ENCODE results near the gene GP2. TPM values are rescaled to one million over a fixed set of nuclear protein-coding genes. Genes with fewer than 3 reads are reported as not detected.

The GP2 gene
- total RNA-seq, 4 donors from 2014 or later = 0.44 TPM; not detected in 3

DNA sequence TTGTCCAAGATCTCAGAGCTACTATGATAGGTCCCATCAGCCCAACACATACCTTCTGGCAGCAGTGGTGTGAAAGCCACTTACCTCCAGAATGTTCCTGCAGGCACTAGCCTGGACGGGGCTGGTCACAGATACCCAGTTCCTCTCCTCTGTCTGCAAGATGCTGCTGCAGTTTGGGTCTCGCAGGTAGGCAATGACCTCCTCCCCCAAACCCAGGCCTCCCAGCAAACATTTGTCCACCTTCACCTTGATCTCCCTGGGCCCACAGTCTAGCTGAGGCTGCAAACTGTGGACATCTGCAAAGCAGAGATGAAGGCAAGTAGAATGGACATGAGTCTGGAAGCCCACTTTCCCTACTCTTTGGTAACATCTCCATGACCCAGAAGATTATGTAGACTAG lies 7.1 kb downstream of the GP2 start:
- H3K4me1 ChIP-seq = no peaks in the 10 kb centered on the region
- H3K4me3 ChIP-seq (replicated peaks in 1 of 3) = no peak overlapping the region
- H3K27me3 ChIP-seq = no peaks in the 10 kb centered on the region
- no peaks in the 10 kb centered on the region for H3K36me3 ChIP-seq
- DNase-seq = no peak
- no peaks in the 10 kb centered on the region for H3K9me3 ChIP-seq
- TF ChIP-seq POLR2A (IDR thresholded peaks at IDR 0.05) = no peak
- TF ChIP-seq, protein P1, sequence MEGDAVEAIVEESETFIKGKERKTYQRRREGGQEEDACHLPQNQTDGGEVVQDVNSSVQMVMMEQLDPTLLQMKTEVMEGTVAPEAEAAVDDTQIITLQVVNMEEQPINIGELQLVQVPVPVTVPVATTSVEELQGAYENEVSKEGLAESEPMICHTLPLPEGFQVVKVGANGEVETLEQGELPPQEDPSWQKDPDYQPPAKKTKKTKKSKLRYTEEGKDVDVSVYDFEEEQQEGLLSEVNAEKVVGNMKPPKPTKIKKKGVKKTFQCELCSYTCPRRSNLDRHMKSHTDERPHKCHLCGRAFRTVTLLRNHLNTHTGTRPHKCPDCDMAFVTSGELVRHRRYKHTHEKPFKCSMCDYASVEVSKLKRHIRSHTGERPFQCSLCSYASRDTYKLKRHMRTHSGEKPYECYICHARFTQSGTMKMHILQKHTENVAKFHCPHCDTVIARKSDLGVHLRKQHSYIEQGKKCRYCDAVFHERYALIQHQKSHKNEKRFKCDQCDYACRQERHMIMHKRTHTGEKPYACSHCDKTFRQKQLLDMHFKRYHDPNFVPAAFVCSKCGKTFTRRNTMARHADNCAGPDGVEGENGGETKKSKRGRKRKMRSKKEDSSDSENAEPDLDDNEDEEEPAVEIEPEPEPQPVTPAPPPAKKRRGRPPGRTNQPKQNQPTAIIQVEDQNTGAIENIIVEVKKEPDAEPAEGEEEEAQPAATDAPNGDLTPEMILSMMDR (IDR thresholded peaks at IDR 0.05) = no peak
- WGBS, 2 donors = 69 to 96% methylated on average over 2 of the region's 2 CpGs
- H3K27ac ChIP-seq = no peak overlapping the region
- intact Hi-C loops (cut with DNase I) = no loop called here

DNA sequence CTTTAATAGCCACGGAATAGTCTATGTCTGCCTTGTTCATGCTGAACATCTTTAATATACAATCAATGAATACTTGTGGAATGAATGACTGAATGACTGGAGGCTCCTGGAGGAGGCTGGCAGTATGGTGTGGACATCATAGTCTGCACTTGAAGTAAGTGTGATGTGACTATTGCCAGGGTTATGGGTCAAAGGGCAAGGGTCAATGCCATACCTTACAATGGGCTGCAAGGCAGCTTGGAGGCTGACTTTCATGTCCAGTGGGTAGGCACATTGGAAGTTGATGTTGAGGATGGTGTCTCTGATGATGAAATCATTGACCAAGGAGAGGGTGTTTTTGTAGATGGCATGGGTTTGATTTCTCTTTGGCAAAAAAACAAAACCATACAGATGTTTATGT lies 7.9 kb downstream of the GP2 start:
- 64 to 88% methylated on average over 1 of the region's 1 CpG for WGBS, 2 donors
- intact Hi-C loops (cut with DNase I) = no loop called here
- TF ChIP-seq, protein P1 (IDR thresholded peaks at IDR 0.05) = no peak
- no peak for TF ChIP-seq POLR2A (IDR thresholded peaks at IDR 0.05)
- Histone ChIP-seq H3K36me3 (no peaks in the 10 kb centered on the region), H3K27me3 (no peaks in the 10 kb centered on the region), H3K27ac (no peak overlapping the region), H3K4me1 (no peaks in the 10 kb centered on the region), H3K4me3 (replicated peaks in 1 of 3) (no peak overlapping the region), H3K9me3 (no peaks in the 10 kb centered on the region)
- DNase-seq = no peak

DNA sequence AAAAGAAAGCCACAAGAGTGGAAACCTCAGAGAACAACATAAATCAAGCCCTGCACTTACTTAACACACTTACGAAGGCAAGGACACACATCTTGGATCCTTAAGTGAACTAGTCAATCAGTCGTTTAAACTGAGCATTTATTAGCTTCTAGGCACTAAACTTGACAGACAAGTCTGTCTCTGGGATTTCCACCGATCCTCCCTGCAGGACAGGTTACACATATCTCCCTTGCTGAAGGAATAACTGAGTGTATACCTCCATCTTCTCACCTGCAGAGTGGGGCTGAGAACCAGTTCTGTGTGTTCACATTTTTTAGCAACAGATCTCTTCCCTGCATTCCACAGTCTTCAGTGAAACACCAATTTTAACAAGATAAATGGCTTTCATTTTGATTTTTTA lies 8.9 kb downstream of the GP2 start:
- H3K9me3 ChIP-seq = no peaks in the 10 kb centered on the region
- H3K36me3 ChIP-seq = no peaks in the 10 kb centered on the region
- DNase-seq = no peak
- WGBS, 2 donors = 43 to 68% methylated on average over 3 of the region's 3 CpGs
- TF ChIP-seq, protein P1 (IDR thresholded peaks at IDR 0.05) = no peak
- TF ChIP-seq POLR2A (IDR thresholded peaks at IDR 0.05) = no peak
- no peak overlapping the region for H3K27ac ChIP-seq
- H3K27me3 ChIP-seq = no peaks in the 10 kb centered on the region
- intact Hi-C loops (cut with DNase I) = no loop called here
- H3K4me3 ChIP-seq (replicated peaks in 1 of 3) = no peak overlapping the region
- no peaks in the 10 kb centered on the region for H3K4me1 ChIP-seq

DNA sequence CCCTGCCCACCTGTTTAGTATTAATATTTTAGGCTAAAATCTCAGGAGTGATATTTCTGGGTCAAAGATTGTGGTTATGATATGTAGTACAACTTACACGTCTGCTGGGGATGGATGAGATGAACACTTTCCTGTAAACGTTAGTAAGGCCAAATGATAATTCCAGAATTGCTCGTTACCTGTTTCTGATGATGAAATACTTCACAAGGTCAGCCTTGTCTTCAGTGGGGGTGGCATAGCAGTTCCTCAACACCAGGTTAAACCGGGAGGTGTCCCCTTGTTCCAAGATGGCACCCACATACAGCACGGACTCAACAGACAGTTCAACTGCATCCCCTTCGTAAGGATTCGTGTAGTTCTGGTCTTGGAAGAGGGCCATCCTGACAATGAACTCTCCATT lies 9.3 kb downstream of the GP2 start:
- 82 to 87% methylated on average over 7 of the region's 7 CpGs for WGBS, 2 donors
- DNase-seq = no peak
- no peaks in the 10 kb centered on the region for H3K9me3 ChIP-seq
- H3K27me3 ChIP-seq = no peaks in the 10 kb centered on the region
- no peak overlapping the region for H3K4me3 ChIP-seq (replicated peaks in 1 of 3)
- no peaks in the 10 kb centered on the region for H3K36me3 ChIP-seq
- H3K27ac ChIP-seq = no peak overlapping the region
- no peaks in the 10 kb centered on the region for H3K4me1 ChIP-seq
- intact Hi-C loops (cut with DNase I) = no loop called here
- TF ChIP-seq POLR2A (IDR thresholded peaks at IDR 0.05) = no peak
- TF ChIP-seq, protein P1 (IDR thresholded peaks at IDR 0.05) = no peak

DNA sequence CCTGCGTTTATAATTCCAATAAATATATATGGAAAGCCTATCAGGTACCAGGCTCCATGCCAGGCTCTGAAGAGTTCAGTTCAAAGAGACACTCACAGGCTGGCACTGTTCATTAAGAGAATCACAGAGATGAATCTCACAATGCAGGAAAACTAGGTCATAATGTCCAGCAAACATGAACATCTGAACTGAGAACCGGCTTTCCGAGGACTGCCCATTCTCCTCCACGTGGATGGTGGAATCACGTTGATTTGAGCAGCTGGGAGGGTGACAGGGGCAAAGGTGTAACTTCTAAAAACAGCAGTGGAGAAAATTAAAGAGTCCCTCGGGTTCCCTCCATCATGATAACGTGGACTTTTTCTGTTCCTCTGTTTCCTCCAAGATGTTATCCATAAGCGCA lies 10.2 kb downstream of the GP2 start:
- H3K27ac ChIP-seq = no peak overlapping the region
- TF ChIP-seq, protein P1 (IDR thresholded peaks at IDR 0.05) = no peak
- no peak for TF ChIP-seq POLR2A (IDR thresholded peaks at IDR 0.05)
- H3K4me1 ChIP-seq = no peaks in the 10 kb centered on the region
- 51 to 62% methylated on average over 8 of the region's 8 CpGs for WGBS, 2 donors
- intact Hi-C loops (cut with DNase I) = no loop called here
- H3K4me3 ChIP-seq (replicated peaks in 1 of 3) = no peak overlapping the region
- H3K27me3 ChIP-seq = no peaks in the 10 kb centered on the region
- no peaks in the 10 kb centered on the region for H3K9me3 ChIP-seq
- DNase-seq = no peak
- no peaks in the 10 kb centered on the region for H3K36me3 ChIP-seq
